Heart left ventricle (tissue), 16 donors: ENCODE measurements around the gene A3GALT2. TPM values are rescaled to one million over a fixed set of nuclear protein-coding genes. Genes with fewer than 3 reads are reported as not detected.

Source experiments
- ATAC-seq, 4 donors: fragments of 200-7000 bp; cut with Tn5 transposase; one replicate each; pipeline ENCODE4 v1.9.1; 2020 to 2022; ENCODE audit warnings: moderate library complexity in 4 of 4, mild to moderate bottlenecking in 3 of 4, moderate number of reproducible peaks in 1 of 4
- DNase-seq, 5 donors: peaks; one replicate each; pipeline ENCODE4 v3.0.0-alpha.2; 2020
- H3K27ac ChIP-seq, 12 donors: fragments of 200-600 bp; sonication (generic) in 4 of 12; one replicate each; pipeline versions ENCODE4 v1.5.0 to v1.8.0; 2016 to 2022; ENCODE audit warnings: mild to moderate bottlenecking in 2 of 12
- H3K27me3 ChIP-seq, 9 donors: fragments of 200-600 bp; sonication (generic) in 2 of 9; one replicate each; pipeline versions ENCODE4 v1.5.1 to v1.8.0; 2016 to 2022; ENCODE audit warnings: mild to moderate bottlenecking in 3 of 9
- H3K36me3 ChIP-seq, 9 donors: fragments of 200-600 bp; sonication (generic) in 2 of 9; one replicate each; pipeline versions ENCODE4 v1.5.0 to v1.8.0; 2018 to 2022; ENCODE audit warnings: mild to moderate bottlenecking in 2 of 9
- H3K4me1 ChIP-seq, 12 donors: fragments of 200-600 bp; sonication (generic) in 4 of 12; one replicate each; pipeline versions ENCODE4 v1.5.0 to v1.8.0; 2016 to 2022; ENCODE audit warnings: mild to moderate bottlenecking in 3 of 12
- H3K4me3 ChIP-seq, 12 donors: fragments of 200-600 bp; sonication (generic) in 4 of 12; one replicate each; pipeline versions ENCODE4 v1.5.0 to v1.8.0; 2017 to 2022; ENCODE audit warnings: mild to moderate bottlenecking in 9 of 12, moderate library complexity in 4 of 12
- H3K9me3 ChIP-seq, 12 donors: fragments of 200-600 bp; sonication (generic) in 4 of 12; one replicate each; pipeline versions ENCODE4 v1.5.0 to v1.8.0; 2016 to 2022; ENCODE audit warnings: mild to moderate bottlenecking in 1 of 12
- POLR2A ChIP-seq, 2 donors: fragments of 450-650 bp; IDR thresholded peaks; one replicate each; pipeline ENCODE4 v1.6.1; 2017; ENCODE audit warnings: antibody characterized with exemption in 2 of 2, mild to moderate bottlenecking in 2 of 2, moderate library complexity in 2 of 2
- WGBS, 4 donors: extraction: QIAGEN DNeasy Blood & Tissue Kit in 2 of 4; methylation state at CpG; one replicate each; pipeline versions ENCODE4 v1.1.5 to v1.1.7; 2013 to 2018; 5-methylcytosine and 5-hydroxymethylcytosine counted together
- intact Hi-C, 10 donors: fragments of 100-400 bp; cut with DNase I; formaldehyde crosslinking; loops; one replicate each; pipeline versions ENCODE4 v1.11.1 to v1.14.2; 2022
- polyA plus RNA-seq, 2 donors: library from polyadenylated mRNA; stranded (reverse); fragments of 200-250 nt; gene quantifications; one replicate each; pipeline ENCODE4 v1.2.3, GENCODE V29; 2013
- total RNA-seq, 9 donors: library from RNA; depleted of rRNA in 2 of 9; stranded (reverse); fragments of >200 nt in 2 of 9; fragmentation: NEBNext Ultra II Directional in 3 of 9; extraction: Animal tissue kit (Norgen Biotek cat#: 25700) in 3 of 9; gene quantifications; one replicate each; pipeline versions ENCODE4 v1.1.0 to v1.2.4, GENCODE V29; 2016 to 2023
- TF ChIP-seq, protein P1 (sequence below), 12 donors: fragments of 200-600 bp; sonication (generic) in 4 of 12; IDR thresholded peaks; one replicate each; pipeline versions ENCODE4 v1.5.0 to v1.8.0; 2018 to 2022; ENCODE audit warnings: antibody characterized with exemption in 12 of 12, mild to moderate bottlenecking in 5 of 12
- donor health status: ischemic (EF 13 %, LVEDD 7.1; RV severe dilation, severe dysfunction).
- donor health status: healthy with polysubstance abuse.
- donor health status: DM: no; HTN: yes; CAD: no.
- donor health status: DM: no; HTN: no; CAD: no.
- donor health status: ischemic (EF 25% LVEDD 6.9; RV normal size, moderate dysfunction).
- donor health status: ischemic (EF 25% LVEDD 5.7; RV mildly dilated, moderate dysfunction).
- donor health status: healthy.
- donor health status: DM: yes; HTN: yes; CAD: no.
- donor health status: ischemic (EF 35%, LVEDD 5.7; RV mildly dilated, moderate dysfunction).
- donor health status: nonischemic (EF 11% LVEDD 7.7; RV severe dilation, severe dysfunction).
- donor health status: DM: yes; HTN: yes; CAD: no.
- donor health status: PGD.
- donor health status: ischemic (EF 29% LVEDD 5.4; RV normal size, mild dysfunction).
- donor health status: nonischemic (EF 23%, LVEDD 6.1; RV moderate dilation, normal function).

Gene A3GALT2
- total and polyA plus RNA-seq, 11 donors, result 0.40 TPM; not detected in 10

GRCh38 chr1:33323663-33324477, 3.0 kb upstream of the A3GALT2 start:
- no peak overlapping the region for H3K4me3 ChIP-seq
- H3K9me3 ChIP-seq, result no peaks in the 10 kb centered on the region
- H3K27me3 ChIP-seq, result no peaks in the 10 kb centered on the region
- H3K27ac ChIP-seq, result peak overlapping the region in 4 of 12 donors; percentile 1 to 39 (median 22)
- 62 to 79% (median 73%) methylated on average over 14 of the region's 14 CpGs for WGBS, 4 donors
- DNase-seq (no peak), ATAC-seq (no peak)
- peaks cover 0 to 77% (median 64%) of the 10 kb centered on the region in 9 donors for H3K36me3 ChIP-seq
- peaks cover 0 to 49% (median 31%) of the 10 kb centered on the region in 12 donors for H3K4me1 ChIP-seq
- intact Hi-C loops, result no loop called here
- no peak for TF ChIP-seq POLR2A (IDR thresholded peaks at IDR 0.05)
- TF ChIP-seq, protein P1, sequence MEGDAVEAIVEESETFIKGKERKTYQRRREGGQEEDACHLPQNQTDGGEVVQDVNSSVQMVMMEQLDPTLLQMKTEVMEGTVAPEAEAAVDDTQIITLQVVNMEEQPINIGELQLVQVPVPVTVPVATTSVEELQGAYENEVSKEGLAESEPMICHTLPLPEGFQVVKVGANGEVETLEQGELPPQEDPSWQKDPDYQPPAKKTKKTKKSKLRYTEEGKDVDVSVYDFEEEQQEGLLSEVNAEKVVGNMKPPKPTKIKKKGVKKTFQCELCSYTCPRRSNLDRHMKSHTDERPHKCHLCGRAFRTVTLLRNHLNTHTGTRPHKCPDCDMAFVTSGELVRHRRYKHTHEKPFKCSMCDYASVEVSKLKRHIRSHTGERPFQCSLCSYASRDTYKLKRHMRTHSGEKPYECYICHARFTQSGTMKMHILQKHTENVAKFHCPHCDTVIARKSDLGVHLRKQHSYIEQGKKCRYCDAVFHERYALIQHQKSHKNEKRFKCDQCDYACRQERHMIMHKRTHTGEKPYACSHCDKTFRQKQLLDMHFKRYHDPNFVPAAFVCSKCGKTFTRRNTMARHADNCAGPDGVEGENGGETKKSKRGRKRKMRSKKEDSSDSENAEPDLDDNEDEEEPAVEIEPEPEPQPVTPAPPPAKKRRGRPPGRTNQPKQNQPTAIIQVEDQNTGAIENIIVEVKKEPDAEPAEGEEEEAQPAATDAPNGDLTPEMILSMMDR (IDR thresholded peaks at IDR 0.05), result no peak

DNA sequence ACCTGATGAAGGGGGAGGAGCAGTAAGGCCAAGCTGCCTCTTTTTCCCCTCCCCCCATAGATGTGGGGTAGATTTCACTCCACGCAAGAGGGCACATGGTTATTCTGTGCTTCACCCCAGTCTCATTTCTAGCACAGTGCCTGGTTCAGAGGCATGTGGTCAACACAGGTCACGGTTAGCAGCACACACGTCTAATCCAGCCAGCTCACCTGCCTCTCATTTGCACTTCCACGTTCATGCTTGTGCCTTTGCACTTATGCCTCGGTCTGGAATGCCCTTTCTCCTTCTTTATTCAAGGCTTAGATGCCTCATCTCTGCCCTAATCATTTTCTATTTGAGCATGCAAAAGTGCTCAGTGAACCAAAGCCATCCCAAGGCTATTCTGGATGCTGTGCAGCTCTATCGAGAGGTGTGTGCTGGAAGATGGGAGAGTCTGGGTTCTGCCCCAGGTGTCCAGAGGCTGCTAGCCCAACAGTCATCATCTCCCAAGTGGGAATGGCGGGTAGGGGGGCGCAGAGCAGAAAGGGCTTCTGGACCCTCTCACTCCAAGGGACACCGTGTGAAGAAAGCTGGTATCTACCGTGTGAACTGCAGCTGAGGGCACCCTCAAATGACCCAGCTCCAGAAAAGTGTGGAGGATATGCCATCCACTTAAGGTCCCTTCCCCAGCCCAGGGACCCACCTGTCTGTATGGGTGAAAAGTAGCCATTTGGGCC, 2.1 kb upstream of the A3GALT2 start:
- Histone ChIP-seq H3K27me3 (no peaks in the 10 kb centered on the region), H3K36me3 (peaks cover 0 to 68% (median 56%) of the 10 kb centered on the region in 9 donors), H3K9me3 (no peaks in the 10 kb centered on the region), H3K27ac (no peak overlapping the region), H3K4me3 (no peak overlapping the region), H3K4me1 (peaks cover 0 to 41% (median 22%) of the 10 kb centered on the region in 12 donors)
- intact Hi-C loops, result no loop called here
- no peak for TF ChIP-seq POLR2A (IDR thresholded peaks at IDR 0.05)
- TF ChIP-seq, protein P1 (IDR thresholded peaks at IDR 0.05), result no peak
- DNase-seq, result no peak
- no peak for ATAC-seq
- WGBS, 4 donors, result 71 to 82% (median 81%) methylated on average over 10 of the region's 10 CpGs

GRCh38 chr1:33322109-33322508, 1.2 kb upstream of the A3GALT2 start:
- TF ChIP-seq, protein P1 (IDR thresholded peaks at IDR 0.05), result no peak
- no peak for TF ChIP-seq POLR2A (IDR thresholded peaks at IDR 0.05)
- Histone ChIP-seq H3K27ac (no peak overlapping the region), H3K27me3 (no peaks in the 10 kb centered on the region), H3K36me3 (peaks cover 0 to 59% (median 46%) of the 10 kb centered on the region in 9 donors), H3K4me3 (no peak overlapping the region), H3K4me1 (peaks cover 0 to 32% (median 14%) of the 10 kb centered on the region in 12 donors), H3K9me3 (no peaks in the 10 kb centered on the region)
- WGBS, 4 donors, result 70 to 78% (median 74%) methylated on average over 6 of the region's 6 CpGs
- no peak for ATAC-seq
- no peak for DNase-seq
- intact Hi-C loops, result no loop called here

DNA sequence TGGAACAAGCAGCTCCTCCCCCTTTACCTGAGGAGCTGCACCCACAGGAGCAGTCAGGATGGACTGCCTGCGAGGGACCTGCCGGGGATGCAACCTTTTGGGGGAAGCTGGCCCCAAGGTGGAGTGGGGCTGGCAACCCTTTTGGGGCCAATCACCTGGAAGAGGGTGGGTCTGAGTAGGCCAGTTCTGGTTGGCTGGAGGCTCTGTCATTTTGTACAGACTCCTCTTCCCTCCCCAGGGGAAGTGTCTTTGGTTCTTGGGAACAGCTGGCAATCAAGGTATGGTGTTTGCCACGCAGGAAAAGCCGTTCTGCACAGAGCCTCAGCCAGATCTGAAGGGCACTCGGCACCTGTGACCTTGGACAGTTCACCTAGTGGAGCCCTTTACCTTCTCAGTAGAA, 280 bp upstream of the A3GALT2 start:
- TF ChIP-seq POLR2A (IDR thresholded peaks at IDR 0.05), result no peak
- Histone ChIP-seq H3K9me3 (no peaks in the 10 kb centered on the region), H3K36me3 (peaks cover 0 to 50% (median 37%) of the 10 kb centered on the region in 9 donors), H3K27me3 (no peaks in the 10 kb centered on the region), H3K4me1 (peaks cover 0 to 29% (median 11%) of the 10 kb centered on the region in 12 donors), H3K27ac (no peak overlapping the region), H3K4me3 (no peak overlapping the region)
- ATAC-seq (peak in 1 of 4 donors; percentile 7), DNase-seq (no peak)
- intact Hi-C loops, result no loop called here
- 42 to 85% (median 67%) methylated on average over 3 to 5 of the region's 5 CpGs for WGBS, 4 donors
